Sigmoid colon (tissue), 7 donors: ENCODE results near the gene KIF26B. TPM values are rescaled to one million over a fixed set of nuclear protein-coding genes. Genes with fewer than 3 reads are reported as not detected.
"Not testable (repeated sequence)": the region's sequence is repeated elsewhere in the genome, so short reads cannot be mapped to it uniquely, and the experiment has no call there.

Source experiments
- DNase-seq: peaks from one replicate; pipeline ENCODE4 v3.0.0-alpha.2; 2019
- H3K27ac ChIP-seq, 4 donors: fragments of 200-600 bp; sonication (generic); one replicate each; pipeline ENCODE4 v1.5.1; 2016 to 2019; ENCODE audit warnings: mild to moderate bottlenecking in 1 of 4
- H3K27me3 ChIP-seq, 3 donors: fragments of 200-600 bp; sonication (generic); one replicate each; pipeline ENCODE4 v1.5.1; 2019; ENCODE audit warnings: mild to moderate bottlenecking in 1 of 3
- H3K36me3 ChIP-seq, 4 donors: fragments of 200-600 bp; sonication (generic); one replicate each; pipeline ENCODE4 v1.5.1; 2016 to 2019
- H3K4me1 ChIP-seq, 4 donors: fragments of 200-600 bp; sonication (generic); one replicate each; pipeline ENCODE4 v1.5.1; 2017 to 2019
- H3K4me3 ChIP-seq, 4 donors: fragments of 200-600 bp; sonication (generic); one replicate each; pipeline ENCODE4 v1.5.1; 2017 to 2019; ENCODE audit warnings: mild to moderate bottlenecking in 2 of 4, moderate library complexity in 1 of 4
- H3K9me3 ChIP-seq, 4 donors: fragments of 200-600 bp in 3 of 4; sonication (generic) in 3 of 4; one replicate each; pipeline versions ENCODE4 v1.5.1 to v1.6.1; 2013 to 2019
- EP300 ChIP-seq, 4 donors: sonication (generic); formaldehyde crosslinking; IDR thresholded peaks; one replicate each; pipeline ENCODE4 v1.6.1; 2017; ENCODE audit warnings: antibody characterized with exemption in 4 of 4
- POLR2A ChIP-seq, 2 donors: fragments of 450-650 bp; IDR thresholded peaks; one replicate each; pipeline ENCODE4 v1.6.1; 2016; ENCODE audit warnings: antibody characterized with exemption in 2 of 2, mild to moderate bottlenecking in 2 of 2, moderate library complexity in 2 of 2
- POLR2AphosphoS5 ChIP-seq, 4 donors: sonication (generic); formaldehyde crosslinking; IDR thresholded peaks; one replicate each; pipeline ENCODE4 v1.6.1; 2017; ENCODE audit warnings: antibody characterized with exemption in 4 of 4
- WGBS, 2 donors: extraction: QIAGEN DNeasy Blood & Tissue Kit; methylation state at CpG; one replicate each; pipeline ENCODE4 v1.1.7; 2013; 5-methylcytosine and 5-hydroxymethylcytosine counted together
- intact Hi-C: fragments of 100-400 bp; cut with DNase I; formaldehyde crosslinking; loops from one replicate; pipeline ENCODE4 v1.15.1; 2023
- polyA plus RNA-seq, 3 donors: library from polyadenylated mRNA; stranded (reverse); fragments of 200-250 nt; gene quantifications; one replicate each; pipeline ENCODE4 v1.2.3, GENCODE V29; 2013
- total RNA-seq, 4 donors: library from RNA; depleted of rRNA; stranded (reverse); fragments of >200 nt; gene quantifications; one replicate each; pipeline ENCODE4 v1.1.0, GENCODE V29; 2016
- TF ChIP-seq, protein P1 (sequence below), 4 experiments: fragments of 450-650 bp in 3 of 4; fragments of 200-600 bp in 1 of 4; IDR thresholded peaks; one replicate each; pipeline ENCODE4 v1.5.1; 2016 to 2019; ENCODE audit warnings: antibody characterized with exemption in 4 of 4, mild to moderate bottlenecking in 3 of 4, moderate library complexity in 2 of 4
- donor health status: healthy with polysubstance abuse.
- donor health status: Bipolar disorder and iron deficiency.
- donor health status: healthy.

Gene KIF26B
- total and polyA plus RNA-seq, 7 donors, result under 0.01 to 5.5 (median 1.4) TPM; not detected in 1

DNA sequence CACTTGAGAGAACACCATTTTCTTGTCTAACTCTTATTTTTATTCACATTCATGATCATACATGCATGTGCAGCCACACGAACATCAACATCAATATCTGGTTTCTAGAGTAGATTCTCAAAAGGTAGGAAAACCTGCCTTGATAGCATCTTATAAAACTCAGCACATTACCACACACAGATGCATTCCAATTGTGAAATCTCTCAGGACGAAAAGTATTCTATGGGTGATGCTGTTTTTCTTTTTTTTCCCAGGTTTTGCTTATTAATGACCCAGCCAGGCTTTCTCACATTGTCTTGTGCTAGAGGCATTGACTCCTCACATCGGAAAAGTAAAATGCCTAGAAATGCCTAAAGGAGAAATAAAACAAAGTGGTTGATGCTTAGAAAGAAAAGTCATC lies 562.8 kb downstream of the KIF26B start:
- intact Hi-C loops, result no loop called here
- Histone ChIP-seq H3K4me1 (no peaks in the 10 kb centered on the region), H3K9me3 (no peaks in the 10 kb centered on the region), H3K27ac (no peak overlapping the region), H3K36me3 (no peaks in the 10 kb centered on the region), H3K4me3 (no peak overlapping the region), H3K27me3 (no peaks in the 10 kb centered on the region)
- WGBS, 2 donors, result 92 to 93% methylated on average over 3 of the region's 3 CpGs
- DNase-seq, result no peak
- TF ChIP-seq, protein P1, sequence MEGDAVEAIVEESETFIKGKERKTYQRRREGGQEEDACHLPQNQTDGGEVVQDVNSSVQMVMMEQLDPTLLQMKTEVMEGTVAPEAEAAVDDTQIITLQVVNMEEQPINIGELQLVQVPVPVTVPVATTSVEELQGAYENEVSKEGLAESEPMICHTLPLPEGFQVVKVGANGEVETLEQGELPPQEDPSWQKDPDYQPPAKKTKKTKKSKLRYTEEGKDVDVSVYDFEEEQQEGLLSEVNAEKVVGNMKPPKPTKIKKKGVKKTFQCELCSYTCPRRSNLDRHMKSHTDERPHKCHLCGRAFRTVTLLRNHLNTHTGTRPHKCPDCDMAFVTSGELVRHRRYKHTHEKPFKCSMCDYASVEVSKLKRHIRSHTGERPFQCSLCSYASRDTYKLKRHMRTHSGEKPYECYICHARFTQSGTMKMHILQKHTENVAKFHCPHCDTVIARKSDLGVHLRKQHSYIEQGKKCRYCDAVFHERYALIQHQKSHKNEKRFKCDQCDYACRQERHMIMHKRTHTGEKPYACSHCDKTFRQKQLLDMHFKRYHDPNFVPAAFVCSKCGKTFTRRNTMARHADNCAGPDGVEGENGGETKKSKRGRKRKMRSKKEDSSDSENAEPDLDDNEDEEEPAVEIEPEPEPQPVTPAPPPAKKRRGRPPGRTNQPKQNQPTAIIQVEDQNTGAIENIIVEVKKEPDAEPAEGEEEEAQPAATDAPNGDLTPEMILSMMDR (IDR thresholded peaks at IDR 0.05), result no peak
- TF ChIP-seq EP300 (IDR thresholded peaks at IDR 0.05) (no peak), POLR2AphosphoS5 (IDR thresholded peaks at IDR 0.05) (no peak)

DNA sequence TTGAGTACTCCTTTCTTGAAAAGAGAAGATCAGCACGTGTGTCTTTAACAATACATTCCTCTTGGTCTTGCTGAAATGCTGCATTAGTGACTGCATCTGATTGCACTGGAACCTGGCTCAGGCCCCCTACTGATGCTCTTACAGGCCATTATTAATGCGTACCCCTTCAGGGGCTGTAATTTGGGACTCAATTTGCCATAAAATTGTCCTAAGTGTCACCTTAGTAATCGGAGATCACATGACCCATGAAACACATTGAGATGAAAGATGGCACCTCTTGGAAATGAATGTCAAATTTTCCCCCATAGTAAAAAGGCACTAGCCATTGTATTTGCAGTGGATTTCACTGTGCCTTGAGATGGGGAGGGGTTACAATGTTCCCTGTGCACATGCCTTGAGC lies 563.3 kb downstream of the KIF26B start:
- intact Hi-C loops, result no loop called here
- Histone ChIP-seq H3K27ac (no peak overlapping the region), H3K4me3 (no peak overlapping the region), H3K4me1 (no peaks in the 10 kb centered on the region), H3K36me3 (no peaks in the 10 kb centered on the region), H3K27me3 (no peaks in the 10 kb centered on the region), H3K9me3 (no peaks in the 10 kb centered on the region)
- TF ChIP-seq EP300 (IDR thresholded peaks at IDR 0.05) (no peak), POLR2A (IDR thresholded peaks at IDR 0.05) (no peak), POLR2AphosphoS5 (IDR thresholded peaks at IDR 0.05) (no peak)
- TF ChIP-seq, protein P1 (IDR thresholded peaks at IDR 0.05), result no peak
- WGBS, 2 donors, result 88 to 91% methylated on average over 3 of the region's 3 CpGs
- DNase-seq, result no peak

DNA sequence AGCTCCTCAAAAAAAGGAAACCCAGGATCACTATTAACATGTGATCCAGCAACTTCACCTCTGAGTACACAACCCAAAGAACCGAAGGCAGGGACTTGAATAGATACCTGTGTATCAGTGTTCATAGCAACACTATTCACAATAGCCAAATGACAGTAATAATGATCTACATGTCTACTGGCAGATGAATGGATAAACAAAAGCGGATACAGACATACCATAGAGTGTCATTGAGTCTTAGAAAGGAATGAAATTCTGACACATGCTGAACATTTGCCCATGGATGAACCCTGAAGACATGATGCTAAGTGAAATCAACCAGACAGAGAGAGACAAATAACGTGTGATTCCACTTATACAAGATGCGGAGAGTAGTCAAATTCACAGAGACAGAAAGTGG lies 564.2 kb downstream of the KIF26B start:
- Histone ChIP-seq H3K36me3 (no peaks in the 10 kb centered on the region), H3K9me3 (peaks cover 0 to 3% (median 0%) of the 10 kb centered on the region in 4 donors), H3K27ac (no peak overlapping the region), H3K27me3 (no peaks in the 10 kb centered on the region), H3K4me1 (no peaks in the 10 kb centered on the region), H3K4me3 (no peak overlapping the region)
- no peak for DNase-seq
- intact Hi-C loops, result no loop called here
- WGBS, 2 donors, result 94 to 96% methylated on average over 4 of the region's 4 CpGs
- TF ChIP-seq, protein P1 (IDR thresholded peaks at IDR 0.05), result no peak
- TF ChIP-seq EP300 (IDR thresholded peaks at IDR 0.05) (no peak), POLR2A (IDR thresholded peaks at IDR 0.05) (no peak), POLR2AphosphoS5 (IDR thresholded peaks at IDR 0.05) (no peak)

DNA sequence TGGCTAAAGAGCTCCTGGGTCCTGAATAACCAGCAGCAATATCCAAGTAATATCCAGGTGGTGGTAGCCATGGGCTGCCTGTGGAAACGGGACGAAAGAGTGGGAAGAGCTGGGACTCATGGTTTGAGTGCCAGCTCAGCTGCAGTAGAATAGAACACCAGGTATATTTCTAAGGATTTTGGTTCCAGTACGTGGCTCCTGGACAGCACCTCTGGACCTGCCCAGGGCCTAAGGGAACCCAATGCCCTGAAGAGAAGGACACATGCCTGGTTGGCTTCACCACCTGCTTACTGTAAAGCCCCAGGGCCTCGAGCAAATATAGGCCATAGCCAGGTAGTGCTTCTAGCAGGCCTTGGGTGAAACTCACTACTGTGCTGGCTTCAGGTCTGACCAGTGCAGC lies 566.7 kb downstream of the KIF26B start:
- 73 to 90% methylated on average over 4 of the region's 4 CpGs for WGBS, 2 donors
- peaks cover 0 to 3% (median 0%) of the 10 kb centered on the region in 4 donors for H3K9me3 ChIP-seq
- H3K36me3 ChIP-seq, result no peaks in the 10 kb centered on the region
- TF ChIP-seq EP300 (IDR thresholded peaks at IDR 0.05) (no peak), POLR2A (IDR thresholded peaks at IDR 0.05) (no peak), POLR2AphosphoS5 (IDR thresholded peaks at IDR 0.05) (no peak)
- TF ChIP-seq, protein P1 (IDR thresholded peaks at IDR 0.05), result no peak
- H3K27me3 ChIP-seq, result no peaks in the 10 kb centered on the region
- no peaks in the 10 kb centered on the region for H3K4me1 ChIP-seq
- H3K4me3 ChIP-seq, result no peak overlapping the region
- intact Hi-C loops, result no loop called here
- no peak overlapping the region for H3K27ac ChIP-seq
- no peak for DNase-seq

DNA sequence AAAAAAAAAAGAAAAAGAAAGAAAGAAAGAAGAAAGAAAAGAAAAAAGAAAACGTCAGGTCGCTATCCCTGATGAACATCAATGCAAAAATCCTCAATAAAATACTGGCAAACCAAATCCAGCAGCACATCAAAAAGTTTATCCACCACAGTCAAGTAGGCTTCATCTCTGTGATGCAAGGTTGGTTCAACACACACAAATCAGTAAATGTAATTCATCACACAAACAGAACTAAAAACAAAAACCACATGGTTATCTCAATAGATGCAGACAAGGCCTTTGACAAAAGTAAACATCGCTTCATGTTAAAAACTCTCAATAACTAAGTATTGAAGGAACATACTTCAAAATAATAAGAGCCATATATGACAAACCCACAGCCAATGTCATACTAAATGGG lies 573.2 kb downstream of the KIF26B start:
- H3K4me1 ChIP-seq, intact Hi-C loops, DNase-seq, H3K27me3 ChIP-seq, H3K36me3 ChIP-seq, H3K4me3 ChIP-seq, H3K27ac ChIP-seq, H3K9me3 ChIP-seq: not testable (repeated sequence)
- 94 to 97% methylated on average over 3 of the region's 3 CpGs for WGBS, 2 donors
